NCI-H1436 (cell line): Measurements from ENCODE around the gene CAPN14.
"Not testable (repeated sequence)": the region's sequence is repeated elsewhere in the genome, so short reads cannot be mapped to it uniquely, and the experiment has no call there.

Experiments
- DNase-seq: peaks from one replicate; lab custom pipeline; 2025; lab: John Stamatoyannopoulos, UW

The CAPN14 gene

DNA sequence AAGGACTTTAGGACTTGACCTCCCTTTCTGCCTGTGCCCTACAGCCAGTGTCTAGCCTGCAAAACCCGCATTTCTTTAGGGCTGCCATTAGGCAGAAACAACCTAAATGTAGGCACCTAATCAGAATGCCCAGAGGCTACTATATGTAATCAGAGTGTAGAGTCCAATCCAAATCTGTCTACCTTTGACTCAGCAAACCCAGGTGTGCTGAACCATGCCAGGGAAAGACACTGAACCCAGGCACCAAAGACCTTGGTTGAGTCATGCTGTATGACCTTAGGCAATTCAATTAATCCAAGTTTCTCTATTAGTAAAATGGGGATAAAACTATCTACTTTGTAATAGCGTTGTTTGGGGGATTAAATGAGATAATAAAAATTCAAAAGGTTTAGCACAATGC lies 20.7 kb downstream of the CAPN14 start:
- no peak for DNase-seq

DNA sequence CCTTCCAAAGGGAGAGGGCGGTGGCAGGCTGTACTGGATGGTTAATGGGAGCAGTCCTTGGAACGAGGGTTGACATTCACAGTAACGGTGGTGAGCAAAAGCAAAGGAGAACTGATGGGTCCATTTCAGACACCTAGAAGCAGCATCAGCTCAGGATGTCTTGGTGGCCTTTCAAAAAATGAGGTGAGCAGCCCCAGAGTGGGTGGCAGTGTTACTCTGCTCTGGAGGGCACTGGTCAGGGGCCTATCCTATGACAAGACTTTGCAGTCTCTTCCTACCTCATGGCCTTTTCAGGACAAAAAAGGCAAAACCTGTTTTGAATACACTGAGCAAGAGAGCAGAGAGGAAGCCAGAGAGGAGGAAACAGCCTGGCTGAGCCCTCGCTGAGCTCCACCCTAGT lies 23.5 kb downstream of the CAPN14 start:
- no peak for DNase-seq

DNA sequence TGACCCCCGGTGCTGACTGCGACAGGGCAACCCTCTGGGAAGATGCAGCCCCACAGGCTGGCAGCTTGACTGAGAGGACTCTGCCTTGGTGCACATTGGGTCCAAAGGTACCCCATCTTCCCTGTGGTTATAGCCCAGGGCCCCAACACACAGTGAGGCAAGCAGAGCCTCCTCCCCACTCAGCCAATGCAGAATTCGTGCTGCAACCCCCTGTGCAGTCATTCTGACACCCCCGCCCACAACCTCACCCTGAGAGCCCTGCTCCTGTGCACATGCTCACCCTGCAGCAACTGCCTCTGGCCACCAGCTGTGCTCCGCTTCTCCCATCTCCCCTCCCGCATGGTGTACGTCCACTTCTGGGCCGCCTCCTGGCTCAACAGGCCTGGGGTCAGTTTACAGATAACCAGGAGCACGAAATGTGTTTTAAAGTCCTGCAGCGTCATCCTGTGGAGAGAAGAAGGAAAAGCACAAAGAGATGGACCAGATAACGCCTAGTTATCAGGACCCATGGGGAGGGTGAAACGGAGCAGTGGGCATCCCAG lies 24.4 kb downstream of the CAPN14 start:
- no peak for DNase-seq

DNA sequence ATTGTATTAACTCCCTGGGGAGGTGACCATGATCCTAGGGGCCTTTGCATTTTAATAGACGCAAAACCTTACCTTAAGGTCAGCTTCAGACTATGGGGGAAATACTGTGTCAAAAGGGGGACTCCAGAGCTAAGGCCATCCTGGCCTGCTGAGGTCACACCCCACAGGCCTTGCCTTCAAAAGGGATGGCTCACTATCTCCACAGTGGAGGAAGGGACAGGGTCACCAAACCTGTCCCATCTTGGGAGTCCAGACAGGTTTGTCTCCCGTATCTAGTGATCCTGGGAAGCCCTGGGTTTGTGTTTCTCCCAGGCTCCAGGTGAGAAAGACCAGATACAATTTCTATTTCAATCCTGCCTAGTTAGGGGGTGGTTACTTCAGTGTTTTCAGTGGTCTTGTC lies 24.9 kb downstream of the CAPN14 start:
- DNase-seq, result no peak

DNA sequence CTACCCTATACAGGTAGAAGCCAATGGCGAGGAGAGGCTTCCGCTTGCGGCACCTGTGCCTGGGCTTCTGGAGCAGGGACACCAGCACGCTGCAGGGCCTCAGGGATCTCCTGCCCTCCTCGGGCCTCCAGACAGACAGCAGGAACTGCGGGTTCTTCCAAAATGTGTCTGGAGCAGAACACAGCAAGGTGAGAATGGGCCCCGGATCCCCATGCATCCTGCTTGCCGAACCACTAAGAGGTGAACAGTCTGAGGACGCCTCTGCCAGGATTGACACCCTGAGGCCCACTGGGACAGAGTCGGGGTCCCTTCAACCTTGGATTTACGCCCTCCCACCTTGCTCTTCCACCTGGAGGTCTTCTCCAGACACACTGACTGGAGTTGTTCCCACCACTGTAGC lies 25.4 kb downstream of the CAPN14 start:
- DNase-seq, result no peak

- DNase-seq, result no peak
Observed at GRCh38 chr2:31190188-31190587, 27.1 kb downstream of the CAPN14 start.

DNA sequence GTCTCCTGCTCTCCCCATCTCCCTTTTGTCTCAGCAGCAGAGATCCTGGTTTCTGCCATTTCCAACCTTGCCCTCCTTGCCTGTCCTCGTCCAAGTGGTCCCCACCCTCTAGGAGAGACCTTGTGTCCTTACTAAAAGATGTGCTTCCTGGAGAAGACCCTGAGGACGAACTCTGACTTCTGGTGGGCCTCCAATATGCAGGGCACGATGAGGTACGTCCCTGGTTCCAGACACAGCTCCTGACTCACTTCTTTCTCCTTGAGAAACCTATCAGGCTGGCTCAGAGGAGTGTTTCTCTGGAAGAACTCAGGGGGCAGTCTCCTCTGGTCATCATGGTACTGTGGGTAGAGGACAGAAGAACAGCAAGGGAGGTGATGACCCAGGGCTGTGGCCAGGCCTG lies 28.2 kb downstream of the CAPN14 start:
- no peak for DNase-seq

DNA sequence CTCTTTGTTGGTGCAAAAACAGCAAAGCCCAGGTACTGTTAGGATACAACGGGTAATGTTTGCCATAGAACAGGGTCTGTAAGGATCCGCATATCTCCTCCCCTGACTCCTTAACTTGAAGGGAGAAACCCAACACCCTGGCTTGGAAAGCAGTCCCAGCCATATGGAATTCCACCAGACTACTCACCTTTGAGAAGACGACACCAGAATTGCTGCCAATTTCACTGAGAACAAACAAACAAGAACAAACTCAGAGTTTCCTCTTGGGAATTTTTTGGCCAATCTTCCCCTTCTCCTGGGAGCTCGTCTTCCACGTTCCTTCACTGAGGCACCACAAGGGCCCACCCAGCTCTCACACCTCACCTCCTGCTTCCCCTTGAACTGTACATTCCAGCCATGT lies 29.2 kb downstream of the CAPN14 start:
- DNase-seq, result no peak

DNA sequence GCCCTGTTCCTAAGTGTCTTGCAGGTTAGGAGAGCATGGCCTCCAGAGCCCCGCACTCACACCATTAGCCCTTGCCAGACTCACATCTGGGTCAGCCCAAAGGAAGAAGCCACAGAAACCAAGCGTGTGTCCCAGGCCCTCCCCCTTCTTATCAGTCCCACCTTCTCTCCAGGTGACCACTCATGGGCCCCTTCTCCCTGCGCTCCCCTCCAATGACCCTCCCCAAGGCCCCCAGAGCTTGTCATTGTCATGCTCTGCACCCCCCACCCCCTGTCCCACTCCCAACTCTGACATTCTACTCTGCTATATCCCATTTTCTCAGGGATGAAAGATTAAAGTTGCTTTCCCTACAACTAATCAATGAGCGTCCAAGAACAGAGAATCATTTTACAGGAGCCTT lies 30.1 kb downstream of the CAPN14 start:
- DNase-seq, result no peak

GRCh38 chr2:31183973-31184372 lies 33.3 kb downstream of the CAPN14 start:
- not testable (repeated sequence) for DNase-seq

- DNase-seq, result no peak
Observed at GRCh38 chr2:31176742-31177141, 40.6 kb downstream of the CAPN14 start.

DNA sequence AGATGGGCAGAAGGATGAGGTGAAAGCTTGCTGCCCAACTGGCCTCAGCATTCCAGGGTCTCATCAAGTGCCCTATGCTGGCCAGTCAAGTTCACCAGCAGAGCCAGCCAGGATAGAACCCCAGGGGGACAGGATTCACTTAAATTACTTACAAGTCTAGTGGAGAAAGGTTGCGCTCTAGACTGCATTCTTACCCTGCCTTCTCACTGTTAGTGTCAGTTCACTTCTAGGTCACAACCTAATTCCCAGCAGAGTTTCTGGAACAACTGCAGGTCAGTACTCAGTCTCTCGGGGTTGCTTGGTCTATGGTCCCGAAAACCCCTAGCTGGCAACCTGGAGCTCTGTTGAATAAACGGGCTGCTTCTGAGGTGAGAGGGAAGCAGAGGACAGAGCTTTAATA lies 46.2 kb downstream of the CAPN14 start:
- DNase-seq, result no peak

DNA sequence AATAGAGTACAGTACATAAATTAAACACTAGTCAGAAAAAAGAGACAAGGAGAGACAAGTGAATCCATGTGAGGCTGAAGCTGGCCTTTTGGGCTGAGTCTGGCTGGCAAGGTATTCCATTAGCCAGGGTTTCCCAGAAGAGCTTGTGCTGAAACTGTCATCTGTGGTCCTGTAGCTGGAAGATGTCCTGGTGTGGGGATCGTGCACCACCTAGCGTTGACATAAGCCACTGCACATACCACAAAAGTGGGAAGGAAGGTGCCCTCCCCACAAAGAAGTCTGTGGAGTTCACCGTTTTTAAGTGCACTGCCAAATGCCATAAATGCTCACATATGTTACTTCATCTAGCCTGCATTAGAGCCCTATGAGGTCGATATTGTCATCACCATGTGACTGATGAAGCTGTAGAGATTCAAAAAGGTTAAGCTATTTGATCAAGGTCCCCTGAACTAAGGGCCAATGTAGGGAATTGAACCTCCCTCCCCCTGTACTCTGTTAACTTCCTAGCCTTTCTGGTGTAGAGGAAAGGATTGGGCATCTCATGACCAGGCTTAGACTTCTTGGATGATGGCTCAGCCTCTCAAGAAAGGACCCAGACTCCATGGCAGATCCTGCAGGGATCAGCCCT lies 47.1 kb downstream of the CAPN14 start:
- peak; percentile 41 for DNase-seq

GRCh38 chr2:31168291-31168690 lies 49.0 kb downstream of the CAPN14 start:
- no peak for DNase-seq

GRCh38 chr2:31166925-31167324 lies 50.4 kb downstream of the CAPN14 start:
- no peak for DNase-seq

GRCh38 chr2:31163011-31163539 lies 54.2 kb downstream of the CAPN14 start:
- no peak for DNase-seq

DNA sequence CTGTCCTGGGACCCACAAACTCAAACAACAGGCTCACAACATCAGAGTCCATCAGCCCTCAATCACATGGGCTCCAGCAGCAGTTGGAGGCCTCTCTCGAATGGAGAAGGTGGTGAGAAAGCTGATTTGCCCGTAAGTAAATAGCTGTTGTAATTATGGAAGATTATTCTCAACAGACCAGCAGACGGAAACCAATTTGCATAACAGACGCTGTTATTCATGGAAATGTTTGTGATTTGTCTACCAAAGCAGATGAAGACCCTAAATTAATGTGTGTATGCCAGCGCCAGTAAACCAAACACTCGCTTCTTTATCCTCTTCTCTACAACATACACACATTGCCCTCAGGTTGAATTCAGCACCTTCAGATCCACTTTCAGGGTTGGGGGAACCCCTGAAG lies 55.7 kb downstream of the CAPN14 start:
- no peak for DNase-seq

GRCh38 chr2:31151501-31151900 lies 65.8 kb downstream of the CAPN14 start:
- DNase-seq, result no peak

DNA sequence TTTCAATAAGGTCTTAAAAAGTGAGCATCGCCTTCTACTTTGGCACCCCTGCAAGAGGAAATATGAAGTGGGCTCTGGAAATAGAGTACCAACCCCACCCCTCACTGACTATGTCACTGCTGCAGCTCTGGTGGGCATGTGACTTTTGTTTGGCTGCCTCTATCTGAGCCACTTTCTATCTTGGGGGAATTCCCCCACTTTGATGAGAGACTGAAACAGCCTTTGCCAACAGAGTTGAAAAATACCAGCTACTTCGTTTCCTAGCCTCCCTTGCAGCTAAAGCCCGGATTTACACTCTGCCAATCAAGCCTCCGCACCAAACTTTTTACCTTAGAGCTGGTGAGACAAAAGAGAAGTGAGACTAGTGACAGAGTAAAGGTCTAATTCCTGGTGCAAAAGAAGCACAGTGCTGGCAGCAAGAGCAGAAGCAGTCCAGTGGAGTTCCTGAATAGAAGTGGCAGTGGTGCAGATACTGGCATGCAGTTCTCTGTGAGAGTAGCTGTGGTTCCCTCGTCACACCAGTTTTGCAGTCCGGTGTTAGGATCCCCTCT lies 67.1 kb downstream of the CAPN14 start:
- DNase-seq, result no peak

DNA sequence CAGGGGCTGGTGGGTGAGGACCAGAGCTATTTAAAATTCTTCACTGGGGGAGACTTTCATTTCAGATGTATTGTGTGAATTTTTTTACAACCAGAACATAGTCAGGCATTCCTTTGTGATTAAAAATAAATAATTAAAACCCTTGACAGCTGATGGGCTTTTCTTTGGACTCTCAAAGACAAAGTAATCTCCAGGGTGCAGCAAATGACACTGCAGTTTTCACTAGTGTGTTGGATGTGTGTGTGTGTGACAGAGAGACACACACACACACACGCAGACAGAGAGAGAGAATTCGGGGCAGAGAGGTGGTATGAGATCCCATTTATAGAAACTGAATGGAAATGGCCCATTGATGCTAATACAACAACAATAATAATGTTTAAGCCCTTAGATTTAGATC lies 68.8 kb downstream of the CAPN14 start:
- no peak for DNase-seq

DNA sequence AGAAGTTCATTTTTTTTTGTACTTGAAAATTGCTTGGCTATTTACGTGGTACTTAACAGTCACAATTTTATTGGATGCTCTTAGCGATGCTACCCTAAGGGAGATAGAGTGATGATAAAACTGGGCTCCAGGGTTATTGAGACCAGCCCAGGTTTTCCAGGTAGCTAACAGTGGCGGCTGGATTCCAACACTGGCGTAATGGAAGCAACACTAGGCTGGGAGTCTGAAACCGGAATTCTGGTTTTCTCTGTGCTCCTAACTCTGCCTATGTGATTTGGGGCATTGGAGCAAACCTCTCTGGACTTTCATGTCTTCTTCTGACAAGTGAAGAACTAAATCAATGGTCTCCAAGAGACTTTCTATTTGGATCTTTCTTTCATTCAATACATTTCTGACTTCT lies 69.7 kb downstream of the CAPN14 start:
- DNase-seq, result no peak

- DNase-seq, result no peak
Observed at GRCh38 chr2:31142110-31142509, 75.2 kb downstream of the CAPN14 start.

GRCh38 chr2:31141443-31142085 lies 75.8 kb downstream of the CAPN14 start:
- no peak for DNase-seq
